Right lobe of liver (tissue), 6 donors: ENCODE measurements around the gene COL19A1. TPM values are rescaled to one million over a fixed set of nuclear protein-coding genes. Genes with fewer than 3 reads are reported as not detected.

ENCODE experiments used
- ATAC-seq, 4 donors: fragments of 200-7000 bp; cut with Tn5 transposase; one replicate each; pipeline ENCODE4 v1.9.1; 2020; ENCODE audit warnings: mild to moderate bottlenecking in 4 of 4, moderate library complexity in 4 of 4
- DNase-seq, 3 donors: peaks; one replicate each; pipeline ENCODE4 v3.0.0-alpha.2; 2020
- H3K27ac ChIP-seq, 3 donors: fragments of 200-600 bp; one replicate each; pipeline ENCODE4 v1.8.0; 2022
- H3K27me3 ChIP-seq, 2 donors: fragments of 200-600 bp; one replicate each; pipeline ENCODE4 v1.8.0; 2022
- H3K36me3 ChIP-seq, 4 donors: fragments of 200-600 bp; sonication (generic) in 1 of 4; one replicate each; pipeline versions ENCODE4 v1.5.1 to v1.8.0; 2017 to 2022; ENCODE audit warnings: control low read depth in 1 of 4
- H3K4me1 ChIP-seq, 4 donors: fragments of 200-600 bp; sonication (generic) in 1 of 4; one replicate each; pipeline versions ENCODE4 v1.5.1 to v1.8.0; 2017 to 2022; ENCODE audit warnings: control low read depth in 1 of 4
- H3K4me3 ChIP-seq, 3 donors: fragments of 200-600 bp; one replicate each; pipeline ENCODE4 v1.8.0; 2022
- H3K9me3 ChIP-seq, 4 donors: fragments of 200-600 bp; sonication (generic) in 1 of 4; one replicate each; pipeline versions ENCODE4 v1.5.1 to v1.8.0; 2017 to 2022; ENCODE audit warnings: control low read depth in 1 of 4
- POLR2A ChIP-seq: fragments of 450-650 bp; IDR thresholded peaks from one replicate; pipeline ENCODE4 v1.6.1; 2017; ENCODE audit warnings: antibody characterized with exemption, mild to moderate bottlenecking
- WGBS: methylation state at CpG from one replicate; pipeline ENCODE4 v1.1.6; 2018; ENCODE audit warnings: low coverage, low lambda C conversion rate; ENCODE audit not compliant: insufficient coverage; ENCODE audit errors: missing lambda C conversion rate; 5-methylcytosine and 5-hydroxymethylcytosine counted together
- intact Hi-C, 2 donors: fragments of 100-400 bp; cut with DNase I; formaldehyde crosslinking; loops; one replicate each; pipeline versions ENCODE4 v1.11.2 to v1.14.1; 2022
- total RNA-seq, 6 experiments: library from RNA; depleted of rRNA in 2 of 6; stranded (reverse); fragments of >200 nt in 2 of 6; fragmentation: NEBNext Ultra II Directional in 3 of 6; extraction: Animal tissue kit (Norgen Biotek cat#: 25700) in 3 of 6; gene quantifications; one replicate each; pipeline versions ENCODE4 v1.1.0 to v1.2.4, GENCODE V29; 2016 to 2023
- TF ChIP-seq, protein P1 (sequence below), 4 donors: fragments of 200-600 bp in 3 of 4; fragments of 450-650 bp in 1 of 4; IDR thresholded peaks; one replicate each; pipeline versions ENCODE4 v1.5.1 to v1.8.0; 2016 to 2022; ENCODE audit warnings: antibody characterized with exemption in 4 of 4, mild to moderate bottlenecking in 2 of 4
- donor health status: DM: no; HTN: yes; CAD: no.
- donor health status: DM: no; HTN: no; CAD: no.
- donor health status: DM: no; HTN: no; CAD: no.
- donor health status: DM: no; HTN: yes; CAD: no.
- donor health status: DM: no; HTN: yes; CAD: no.

The COL19A1 gene
- total RNA-seq, 6 experiments from 2014 or later: 0.18 to 0.39 (median 0.27) TPM; not detected in 2

DNA sequence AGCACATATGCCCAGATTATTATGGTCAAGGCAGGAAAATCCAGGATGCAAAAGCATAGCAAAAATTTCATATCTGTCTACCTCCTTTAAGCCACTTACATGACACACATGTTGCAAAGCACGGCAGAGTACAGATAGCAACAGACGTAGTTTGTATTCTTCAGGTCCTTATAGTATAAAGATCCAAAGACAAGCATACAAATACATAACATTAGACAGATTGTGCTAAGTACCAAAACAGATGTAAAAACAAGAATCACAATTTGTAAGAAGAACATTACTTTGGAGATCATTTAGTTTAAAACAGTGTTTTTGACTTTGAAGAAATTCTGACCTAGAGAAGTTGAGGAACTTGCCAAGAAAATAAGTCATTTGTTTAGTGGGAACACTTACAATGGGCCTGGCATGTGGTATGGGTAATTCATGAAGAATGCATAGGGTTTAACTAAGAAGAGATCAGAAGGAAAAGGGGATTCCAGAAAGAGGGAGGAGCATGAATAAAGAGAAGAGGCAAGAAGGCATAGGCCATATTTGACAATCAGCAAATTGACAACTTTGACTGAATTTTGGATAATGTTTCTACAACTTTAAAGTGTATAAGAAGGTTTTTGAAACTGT, 39.0 kb upstream of the COL19A1 start:
- no peaks in the 10 kb centered on the region for H3K27me3 ChIP-seq
- H3K4me1 ChIP-seq: no peaks in the 10 kb centered on the region
- H3K9me3 ChIP-seq: no peaks in the 10 kb centered on the region
- 35% methylated on average over 2 of the region's 2 CpGs for WGBS
- intact Hi-C loops: no loop called here
- TF ChIP-seq, protein P1, sequence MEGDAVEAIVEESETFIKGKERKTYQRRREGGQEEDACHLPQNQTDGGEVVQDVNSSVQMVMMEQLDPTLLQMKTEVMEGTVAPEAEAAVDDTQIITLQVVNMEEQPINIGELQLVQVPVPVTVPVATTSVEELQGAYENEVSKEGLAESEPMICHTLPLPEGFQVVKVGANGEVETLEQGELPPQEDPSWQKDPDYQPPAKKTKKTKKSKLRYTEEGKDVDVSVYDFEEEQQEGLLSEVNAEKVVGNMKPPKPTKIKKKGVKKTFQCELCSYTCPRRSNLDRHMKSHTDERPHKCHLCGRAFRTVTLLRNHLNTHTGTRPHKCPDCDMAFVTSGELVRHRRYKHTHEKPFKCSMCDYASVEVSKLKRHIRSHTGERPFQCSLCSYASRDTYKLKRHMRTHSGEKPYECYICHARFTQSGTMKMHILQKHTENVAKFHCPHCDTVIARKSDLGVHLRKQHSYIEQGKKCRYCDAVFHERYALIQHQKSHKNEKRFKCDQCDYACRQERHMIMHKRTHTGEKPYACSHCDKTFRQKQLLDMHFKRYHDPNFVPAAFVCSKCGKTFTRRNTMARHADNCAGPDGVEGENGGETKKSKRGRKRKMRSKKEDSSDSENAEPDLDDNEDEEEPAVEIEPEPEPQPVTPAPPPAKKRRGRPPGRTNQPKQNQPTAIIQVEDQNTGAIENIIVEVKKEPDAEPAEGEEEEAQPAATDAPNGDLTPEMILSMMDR (IDR thresholded peaks at IDR 0.05): no peak
- ATAC-seq: no peak
- H3K27ac ChIP-seq: no peak overlapping the region
- no peak overlapping the region for H3K4me3 ChIP-seq
- no peak for DNase-seq
- H3K36me3 ChIP-seq: no peaks in the 10 kb centered on the region

DNA sequence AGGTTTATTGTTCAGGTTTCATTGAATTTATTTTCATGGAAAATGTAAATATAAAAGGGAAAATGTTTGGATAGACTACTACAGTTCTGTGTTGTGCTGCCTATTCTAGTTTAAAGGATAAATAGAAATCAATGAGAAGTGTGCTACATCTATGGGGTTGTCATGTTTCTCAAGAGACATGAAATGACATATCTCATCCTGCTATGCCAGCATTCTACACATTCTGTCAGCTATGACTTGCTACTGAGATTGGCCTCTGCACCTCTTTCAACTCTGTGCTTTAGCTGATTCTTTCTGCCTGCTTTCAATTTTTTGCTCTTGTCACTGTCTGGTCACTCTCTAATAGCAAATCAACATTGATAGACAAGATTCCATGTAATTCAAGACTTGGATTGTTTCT, 33.8 kb upstream of the COL19A1 start:
- H3K4me1 ChIP-seq: no peaks in the 10 kb centered on the region
- DNase-seq (no peak), ATAC-seq (no peak)
- H3K36me3 ChIP-seq: no peaks in the 10 kb centered on the region
- H3K27ac ChIP-seq: no peak overlapping the region
- TF ChIP-seq, protein P1 (IDR thresholded peaks at IDR 0.05): no peak
- no peak for TF ChIP-seq POLR2A
- no peak overlapping the region for H3K4me3 ChIP-seq
- H3K9me3 ChIP-seq: no peaks in the 10 kb centered on the region
- intact Hi-C loops: no loop called here
- H3K27me3 ChIP-seq: no peaks in the 10 kb centered on the region

DNA sequence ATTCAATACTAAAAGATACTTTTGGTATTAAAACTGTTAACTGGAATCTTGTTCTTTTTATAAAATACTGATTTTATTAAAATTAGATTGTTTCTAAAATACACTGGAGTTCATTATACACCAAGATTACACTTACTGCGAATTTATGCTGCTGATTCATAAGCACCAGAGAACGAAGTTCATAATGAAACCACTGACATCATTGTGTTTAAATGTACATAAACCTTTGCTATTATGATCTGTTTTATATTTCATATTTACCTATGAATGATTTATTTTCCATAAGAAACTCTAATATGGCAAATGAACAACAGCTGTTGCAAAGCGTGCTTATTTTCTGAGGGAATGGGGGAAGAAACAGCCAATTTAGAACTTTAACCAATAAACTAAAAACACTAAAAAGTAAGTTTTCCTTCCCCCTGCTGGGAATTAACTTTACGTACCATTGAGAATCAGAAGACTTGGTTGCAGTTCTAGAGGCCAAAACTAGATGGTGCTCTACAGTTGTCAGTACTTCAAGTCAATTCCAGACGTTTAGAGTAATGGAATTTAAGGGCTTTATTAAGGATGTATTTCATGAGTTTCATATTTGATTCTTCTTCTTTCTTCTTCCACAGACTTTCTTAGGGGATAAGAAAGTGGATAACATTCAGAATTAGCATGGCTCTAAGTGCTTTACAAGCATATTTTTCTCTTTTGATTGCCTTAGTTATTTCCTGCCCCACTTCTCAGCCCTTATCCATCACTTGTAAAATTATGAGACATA, 30.8 kb upstream of the COL19A1 start:
- ATAC-seq: peak; percentile 92 to 99 (median 96)

DNA sequence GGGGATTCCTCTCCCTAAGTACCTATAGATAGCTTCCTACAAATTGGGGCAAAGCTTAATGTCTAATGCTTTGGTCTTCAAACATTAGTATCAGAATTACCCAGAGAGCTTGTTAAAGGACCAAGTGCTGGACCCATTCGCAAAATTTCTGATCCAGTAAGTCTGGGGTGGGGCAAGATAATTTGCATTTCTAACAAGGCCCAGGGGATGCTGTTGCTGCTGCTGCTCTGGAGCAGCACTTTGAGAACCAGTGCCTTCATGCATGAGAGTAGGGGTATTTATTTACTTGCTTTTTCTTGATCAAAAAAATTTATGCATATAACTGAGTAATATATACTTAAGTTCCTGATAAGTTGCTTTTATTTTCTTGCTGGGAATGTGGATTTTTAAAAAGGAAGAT, 24.5 kb upstream of the COL19A1 start:
- WGBS: 83% methylated on average over 1 of the region's 1 CpG
- TF ChIP-seq POLR2A: no peak
- TF ChIP-seq, protein P1 (IDR thresholded peaks at IDR 0.05): no peak

More for the DNA sequence above, 30.8 kb upstream of the COL19A1 start:
- no peaks in the 10 kb centered on the region for H3K27me3 ChIP-seq
- intact Hi-C loops: no loop called here
- no peak overlapping the region for H3K27ac ChIP-seq
- WGBS: 5% methylated on average over 5 of the region's 5 CpGs
- H3K36me3 ChIP-seq: no peaks in the 10 kb centered on the region
- TF ChIP-seq POLR2A: no peak
- TF ChIP-seq, protein P1 (IDR thresholded peaks at IDR 0.05): peak; percentile 73 to 85 (median 80)
- no peaks in the 10 kb centered on the region for H3K9me3 ChIP-seq
- H3K4me3 ChIP-seq: no peak overlapping the region
- H3K4me1 ChIP-seq: no peaks in the 10 kb centered on the region
- no peak for DNase-seq

More for the DNA sequence above, 24.5 kb upstream of the COL19A1 start:
- ATAC-seq (no peak), DNase-seq (no peak)
- no peaks in the 10 kb centered on the region for H3K27me3 ChIP-seq
- H3K4me3 ChIP-seq: no peak overlapping the region
- H3K36me3 ChIP-seq: no peaks in the 10 kb centered on the region
- intact Hi-C loops: no loop called here
- peaks cover 0 to 12% (median 0%) of the 10 kb centered on the region in 4 donors for H3K4me1 ChIP-seq
- no peak overlapping the region for H3K27ac ChIP-seq
- H3K9me3 ChIP-seq: no peaks in the 10 kb centered on the region
